Measurements from ENCODE around the gene TRERF1. TPM values are rescaled to one million over a fixed set of nuclear protein-coding genes. Genes with fewer than 3 reads are reported as not detected.

Gene TRERF1
- total RNA-seq, 1 donor from 2014 or later: 20.6 TPM

DNA sequence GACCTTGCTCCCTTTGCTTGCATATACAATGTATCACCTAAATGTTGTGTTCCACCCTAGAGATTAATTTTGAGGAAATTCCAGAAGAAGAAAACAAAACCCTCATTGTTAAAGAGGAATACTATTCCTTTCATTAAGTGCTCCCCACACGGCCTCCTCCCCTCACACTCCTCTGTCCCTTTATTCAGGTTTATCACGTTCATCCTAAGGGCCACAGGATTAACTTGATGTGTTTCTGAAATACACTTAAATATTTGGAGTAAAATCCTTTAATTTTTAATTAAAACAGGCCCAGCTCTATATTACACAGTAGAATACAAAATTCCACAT is 144.6 kb downstream of the TRERF1 start:
- H3K27me3 ChIP-seq: no peaks in the 10 kb centered on the region
- TF ChIP-seq POLR2A (IDR thresholded peaks at IDR 0.05) (no peak), POLR2AphosphoS5 (IDR thresholded peaks at IDR 0.05; ENCODE audit: insufficient read depth in 1 of 2, low read depth in 1 of 2) (no peak)
- TF ChIP-seq, protein P1, sequence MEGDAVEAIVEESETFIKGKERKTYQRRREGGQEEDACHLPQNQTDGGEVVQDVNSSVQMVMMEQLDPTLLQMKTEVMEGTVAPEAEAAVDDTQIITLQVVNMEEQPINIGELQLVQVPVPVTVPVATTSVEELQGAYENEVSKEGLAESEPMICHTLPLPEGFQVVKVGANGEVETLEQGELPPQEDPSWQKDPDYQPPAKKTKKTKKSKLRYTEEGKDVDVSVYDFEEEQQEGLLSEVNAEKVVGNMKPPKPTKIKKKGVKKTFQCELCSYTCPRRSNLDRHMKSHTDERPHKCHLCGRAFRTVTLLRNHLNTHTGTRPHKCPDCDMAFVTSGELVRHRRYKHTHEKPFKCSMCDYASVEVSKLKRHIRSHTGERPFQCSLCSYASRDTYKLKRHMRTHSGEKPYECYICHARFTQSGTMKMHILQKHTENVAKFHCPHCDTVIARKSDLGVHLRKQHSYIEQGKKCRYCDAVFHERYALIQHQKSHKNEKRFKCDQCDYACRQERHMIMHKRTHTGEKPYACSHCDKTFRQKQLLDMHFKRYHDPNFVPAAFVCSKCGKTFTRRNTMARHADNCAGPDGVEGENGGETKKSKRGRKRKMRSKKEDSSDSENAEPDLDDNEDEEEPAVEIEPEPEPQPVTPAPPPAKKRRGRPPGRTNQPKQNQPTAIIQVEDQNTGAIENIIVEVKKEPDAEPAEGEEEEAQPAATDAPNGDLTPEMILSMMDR (IDR thresholded peaks at IDR 0.05): no peak
- no peak overlapping the region for H3K4me3 ChIP-seq
- intact Hi-C loops (cut with DNase I): no loop called here
- DNase-seq (ENCODE audit: extremely low spot score in 2 of 2): no peak
- H3K36me3 ChIP-seq: no peaks in the 10 kb centered on the region
- H3K27ac ChIP-seq: no peak overlapping the region
- no peaks in the 10 kb centered on the region for H3K9me3 ChIP-seq
- peaks cover 25% of the 10 kb centered on the region for H3K4me1 ChIP-seq

DNA sequence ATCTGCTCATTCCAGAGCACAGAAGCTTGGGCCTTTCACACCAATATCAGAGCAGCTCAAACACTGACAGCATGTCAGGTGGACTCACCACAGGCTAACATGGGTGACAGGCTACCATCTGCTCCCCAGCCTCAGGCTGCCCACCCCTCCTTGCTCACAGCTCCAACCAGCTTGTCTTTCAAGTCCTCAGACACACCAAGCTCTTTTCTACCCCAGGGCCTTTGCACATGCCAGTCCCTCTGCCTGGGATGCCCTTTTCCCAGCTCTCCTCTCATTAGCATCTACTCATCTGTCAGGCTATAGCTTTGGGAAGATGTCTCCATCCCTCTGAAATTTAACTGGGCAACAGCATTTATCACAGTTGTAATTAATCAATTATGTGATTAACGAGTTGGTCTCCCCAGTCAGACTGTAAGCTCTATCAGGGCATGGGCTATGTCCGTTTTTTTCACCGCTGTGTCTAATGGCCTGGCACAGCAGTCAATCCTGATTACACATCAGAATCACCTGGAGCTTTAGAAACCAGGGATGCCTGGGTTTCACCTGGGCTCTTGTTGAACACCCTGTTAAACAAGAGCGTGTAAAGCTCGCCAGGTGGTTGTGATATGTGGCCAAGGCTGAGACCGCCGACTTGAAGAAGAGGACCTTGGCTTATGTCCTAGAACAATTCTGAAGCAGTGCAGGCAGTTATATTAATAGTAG is 145.1 kb downstream of the TRERF1 start:
- Histone ChIP-seq H3K9me3 (no peaks in the 10 kb centered on the region), H3K27me3 (no peaks in the 10 kb centered on the region), H3K4me1 (peaks cover 30% of the 10 kb centered on the region), H3K4me3 (no peak overlapping the region), H3K27ac (no peak overlapping the region), H3K36me3 (no peaks in the 10 kb centered on the region)
- DNase-seq (ENCODE audit: extremely low spot score in 2 of 2): no peak
- no peak for TF ChIP-seq POLR2A (IDR thresholded peaks at IDR 0.05)
- TF ChIP-seq, protein P1 (IDR thresholded peaks at IDR 0.05): no peak
- TF ChIP-seq POLR2AphosphoS5 (IDR thresholded peaks at IDR 0.05; ENCODE audit: insufficient read depth in 1 of 2, low read depth in 1 of 2): no peak
- intact Hi-C loops (cut with DNase I): no loop called here

DNA sequence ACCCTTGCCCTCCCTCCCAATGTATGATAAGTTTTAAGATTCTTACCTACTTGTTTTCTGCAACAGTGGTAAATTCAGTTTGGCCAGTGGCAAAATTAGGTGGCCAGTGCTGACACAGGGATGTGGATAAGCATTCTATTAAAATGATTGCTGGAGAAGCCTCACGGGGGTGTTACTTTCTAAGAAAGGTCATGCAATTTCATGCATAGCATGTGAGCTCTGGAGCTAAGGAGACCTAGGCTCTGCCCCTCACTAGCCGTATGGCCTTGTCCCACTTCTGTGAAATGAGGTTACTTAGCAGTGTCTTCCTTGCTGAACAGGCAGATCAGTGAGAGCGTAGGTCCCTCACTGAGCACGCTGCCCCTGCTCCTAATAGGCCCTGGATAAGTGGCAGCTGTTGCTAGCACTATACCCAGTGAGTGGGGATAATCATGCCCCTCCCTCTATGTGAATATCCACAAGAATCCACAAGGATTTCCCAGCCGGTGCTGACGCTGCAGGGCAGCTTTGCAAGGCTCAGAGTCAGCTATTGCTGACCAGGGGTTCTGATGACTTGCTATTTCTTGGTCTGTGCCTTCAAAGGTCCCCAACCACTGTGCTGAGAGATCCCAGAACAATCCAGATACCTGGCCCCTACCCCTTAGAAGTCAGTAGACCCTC is 147.5 kb downstream of the TRERF1 start:
- no peaks in the 10 kb centered on the region for H3K36me3 ChIP-seq
- peaks cover 31% of the 10 kb centered on the region for H3K4me1 ChIP-seq
- TF ChIP-seq POLR2A (IDR thresholded peaks at IDR 0.05) (no peak), POLR2AphosphoS5 (IDR thresholded peaks at IDR 0.05; ENCODE audit: insufficient read depth in 1 of 2, low read depth in 1 of 2) (no peak)
- TF ChIP-seq, protein P1 (IDR thresholded peaks at IDR 0.05): no peak
- no peak overlapping the region for H3K4me3 ChIP-seq
- intact Hi-C loops (cut with DNase I): no loop called here
- H3K9me3 ChIP-seq: no peaks in the 10 kb centered on the region
- DNase-seq (ENCODE audit: extremely low spot score in 2 of 2): no peak
- H3K27me3 ChIP-seq: no peaks in the 10 kb centered on the region
- H3K27ac ChIP-seq: no peak overlapping the region

DNA sequence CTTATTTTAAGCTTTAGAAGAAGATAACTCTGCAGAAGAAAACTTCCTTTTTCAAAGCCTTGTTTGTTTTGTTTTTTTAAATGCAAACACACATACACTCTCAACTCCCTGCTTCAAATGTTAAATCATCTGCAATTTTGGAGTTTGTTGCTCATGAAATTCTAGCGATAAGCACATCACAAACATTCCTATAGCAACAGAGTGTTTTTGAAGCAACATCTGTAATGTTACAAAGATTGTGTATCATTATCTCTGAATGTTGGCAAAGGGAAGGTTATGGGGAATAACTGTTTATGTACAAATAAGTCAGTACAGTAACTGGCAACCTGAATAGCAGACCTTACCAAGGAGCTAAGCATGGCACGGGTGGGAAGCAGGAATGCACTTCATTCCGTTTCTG is 149.3 kb downstream of the TRERF1 start:
- H3K4me1 ChIP-seq: peaks cover 31% of the 10 kb centered on the region

More for the DNA sequence above, 149.3 kb downstream of the TRERF1 start:
- TF ChIP-seq POLR2A (IDR thresholded peaks at IDR 0.05) (no peak), POLR2AphosphoS5 (IDR thresholded peaks at IDR 0.05; ENCODE audit: insufficient read depth in 1 of 2, low read depth in 1 of 2) (no peak)
- TF ChIP-seq, protein P1 (IDR thresholded peaks at IDR 0.05): no peak
- H3K36me3 ChIP-seq: no peaks in the 10 kb centered on the region
- no peak overlapping the region for H3K27ac ChIP-seq
- H3K4me3 ChIP-seq: no peak overlapping the region
- intact Hi-C loops (cut with DNase I): no loop called here
- no peaks in the 10 kb centered on the region for H3K9me3 ChIP-seq
- no peak for DNase-seq (ENCODE audit: extremely low spot score in 2 of 2)
- no peaks in the 10 kb centered on the region for H3K27me3 ChIP-seq
